Esophagus squamous epithelium (tissue), 5 donors: Measurements from ENCODE around the gene EN2. TPM values are rescaled to one million over a fixed set of nuclear protein-coding genes. Genes with fewer than 3 reads are reported as not detected.

Experiments
- DNase-seq: peaks from one replicate; lab custom pipeline; 2025; lab: John Stamatoyannopoulos, UW
- H3K27ac ChIP-seq, 4 donors: fragments of 200-600 bp; sonication (generic); one replicate each; pipeline ENCODE4 v1.5.1; 2016 to 2019; ENCODE audit warnings: mild to moderate bottlenecking in 1 of 4
- H3K27me3 ChIP-seq, 4 donors: fragments of 200-600 bp; sonication (generic); 1 replicate in 3 of 4; 2 replicates in 1 of 4; pipeline versions ENCODE4 v1.5.1 to v1.6.0; 2017 to 2021; ENCODE audit warnings: antibody characterized with exemption in 1 of 4
- H3K36me3 ChIP-seq, 3 donors: fragments of 200-600 bp; sonication (generic); one replicate each; pipeline ENCODE4 v1.5.1; 2016 to 2019
- H3K4me1 ChIP-seq, 3 donors: fragments of 200-600 bp; sonication (generic); one replicate each; pipeline ENCODE4 v1.5.1; 2017 to 2019
- H3K4me3 ChIP-seq, 4 donors: fragments of 200-600 bp; sonication (generic); 1 replicate in 3 of 4; 2 replicates in 1 of 4; pipeline ENCODE4 v1.5.1; 2016 to 2019; ENCODE audit warnings: mild to moderate bottlenecking in 2 of 4, moderate library complexity in 1 of 4
- H3K9me3 ChIP-seq, 3 donors: fragments of 200-600 bp; sonication (generic); one replicate each; pipeline ENCODE4 v1.5.1; 2016 to 2019
- POLR2A ChIP-seq, 4 donors: fragments of 450-650 bp; IDR thresholded peaks; one replicate each; pipeline ENCODE4 v1.6.1; 2017; ENCODE audit warnings: antibody characterized with exemption in 4 of 4, mild to moderate bottlenecking in 4 of 4, moderate library complexity in 3 of 4
- whole genome bisulfite sequencing, 2 donors: methylation state at CpG; one replicate each; pipeline ENCODE4 v1.1.5; 2018; 5-methylcytosine and 5-hydroxymethylcytosine counted together
- intact Hi-C: fragments of 100-400 bp; cut with DNase I; formaldehyde crosslinking; loops from one replicate; pipeline ENCODE4 v1.15.0; 2022
- total RNA-seq, 4 donors: library from RNA; depleted of rRNA; stranded (reverse); fragments of >200 nt; gene quantifications; one replicate each; pipeline ENCODE4 v1.1.0, GENCODE V29; 2016
- TF ChIP-seq, protein P1 (sequence below), 6 experiments: fragments of 450-650 bp in 4 of 6; fragments of 200-600 bp in 2 of 6; sonication (generic) in 2 of 6; IDR thresholded peaks; one replicate each; pipeline ENCODE4 v1.5.1; 2016 to 2019; ENCODE audit warnings: antibody characterized with exemption in 6 of 6, mild to moderate bottlenecking in 4 of 6, moderate library complexity in 4 of 6
- donor health status: DM: yes; HTN: yes; CAD: no.

Gene EN2
- total RNA-seq, 4 donors from 2014 or later, result under 0.01 TPM; not detected in 3

- DNase-seq, result no peak
- WGBS, 2 donors, result 81 to 82% methylated on average over 11 of the region's 18 CpGs
- Histone ChIP-seq H3K27ac (no peak overlapping the region), H3K27me3 (peaks cover 0 to 97% (median 0%) of the 10 kb centered on the region in 4 donors), H3K4me3 (no peak overlapping the region), H3K9me3 (no peaks in the 10 kb centered on the region), H3K36me3 (no peaks in the 10 kb centered on the region), H3K4me1 (peaks cover 8 to 31% (median 19%) of the 10 kb centered on the region in 3 donors)
- TF ChIP-seq, protein P1, sequence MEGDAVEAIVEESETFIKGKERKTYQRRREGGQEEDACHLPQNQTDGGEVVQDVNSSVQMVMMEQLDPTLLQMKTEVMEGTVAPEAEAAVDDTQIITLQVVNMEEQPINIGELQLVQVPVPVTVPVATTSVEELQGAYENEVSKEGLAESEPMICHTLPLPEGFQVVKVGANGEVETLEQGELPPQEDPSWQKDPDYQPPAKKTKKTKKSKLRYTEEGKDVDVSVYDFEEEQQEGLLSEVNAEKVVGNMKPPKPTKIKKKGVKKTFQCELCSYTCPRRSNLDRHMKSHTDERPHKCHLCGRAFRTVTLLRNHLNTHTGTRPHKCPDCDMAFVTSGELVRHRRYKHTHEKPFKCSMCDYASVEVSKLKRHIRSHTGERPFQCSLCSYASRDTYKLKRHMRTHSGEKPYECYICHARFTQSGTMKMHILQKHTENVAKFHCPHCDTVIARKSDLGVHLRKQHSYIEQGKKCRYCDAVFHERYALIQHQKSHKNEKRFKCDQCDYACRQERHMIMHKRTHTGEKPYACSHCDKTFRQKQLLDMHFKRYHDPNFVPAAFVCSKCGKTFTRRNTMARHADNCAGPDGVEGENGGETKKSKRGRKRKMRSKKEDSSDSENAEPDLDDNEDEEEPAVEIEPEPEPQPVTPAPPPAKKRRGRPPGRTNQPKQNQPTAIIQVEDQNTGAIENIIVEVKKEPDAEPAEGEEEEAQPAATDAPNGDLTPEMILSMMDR (IDR thresholded peaks at IDR 0.05), result no peak
- intact Hi-C loops, result no loop called here
Observed at GRCh38 chr7:155486783-155487508, 29.0 kb downstream of the EN2 start.

DNA sequence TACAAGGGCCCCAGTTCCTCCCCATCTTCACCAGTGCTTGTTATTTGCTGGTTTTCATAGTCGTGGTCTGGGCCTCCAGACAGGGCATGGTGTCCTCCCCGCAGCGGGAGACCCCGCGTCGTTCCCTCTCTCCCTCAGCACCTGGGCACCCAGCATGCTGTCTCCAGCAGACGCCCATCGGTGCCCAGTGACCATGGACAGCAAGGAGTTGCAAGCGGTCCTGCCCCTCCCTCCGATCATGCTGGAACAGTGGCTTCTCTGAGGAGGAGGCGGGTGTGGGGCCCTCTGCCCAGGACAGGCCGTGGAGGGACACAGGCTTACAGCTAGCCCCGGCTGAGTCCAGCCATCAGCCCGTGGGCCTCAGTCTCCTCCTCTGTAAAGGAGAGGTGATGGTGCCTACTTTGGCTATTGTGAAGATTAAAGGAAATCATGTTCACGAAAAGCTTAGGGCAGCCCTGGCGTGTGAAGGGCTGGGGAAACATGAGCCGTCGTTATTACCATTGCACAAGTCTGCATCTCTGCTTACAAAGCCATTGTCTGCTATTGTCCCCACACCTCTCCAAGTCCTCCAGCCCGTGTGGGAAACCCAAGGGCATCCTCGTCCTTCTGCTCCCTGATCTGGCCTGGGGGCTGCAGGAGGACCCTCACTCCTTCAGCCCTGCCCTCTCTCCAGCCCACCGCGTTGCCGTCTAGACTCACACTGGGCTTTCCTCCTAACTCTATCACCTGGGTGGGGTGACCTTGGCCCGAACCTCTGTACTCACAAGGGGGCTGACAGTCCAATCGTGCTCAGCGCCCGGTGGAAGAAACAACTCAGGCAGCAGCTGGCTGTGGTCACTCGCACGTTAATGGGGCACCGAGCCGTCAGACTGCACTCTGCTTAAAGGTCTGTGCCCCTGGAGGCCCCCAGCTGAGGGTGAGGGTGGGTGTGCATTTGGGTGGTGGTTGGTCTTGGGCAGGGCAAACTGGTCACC, 29.9 kb downstream of the EN2 start:
- intact Hi-C loops, result no loop called here
- H3K27me3 ChIP-seq, result peaks cover 0 to 97% (median 0%) of the 10 kb centered on the region in 4 donors
- TF ChIP-seq, protein P1 (IDR thresholded peaks at IDR 0.05), result no peak
- TF ChIP-seq POLR2A (IDR thresholded peaks at IDR 0.05), result no peak
- whole genome bisulfite sequencing, 2 donors, result 85 to 89% methylated on average over 19 to 20 of the region's 31 CpGs
- H3K4me3 ChIP-seq, result no peak overlapping the region
- DNase-seq, result no peak
- H3K36me3 ChIP-seq, result no peaks in the 10 kb centered on the region
- no peaks in the 10 kb centered on the region for H3K9me3 ChIP-seq
- no peak overlapping the region for H3K27ac ChIP-seq
- peaks cover 8 to 31% (median 19%) of the 10 kb centered on the region in 3 donors for H3K4me1 ChIP-seq

DNA sequence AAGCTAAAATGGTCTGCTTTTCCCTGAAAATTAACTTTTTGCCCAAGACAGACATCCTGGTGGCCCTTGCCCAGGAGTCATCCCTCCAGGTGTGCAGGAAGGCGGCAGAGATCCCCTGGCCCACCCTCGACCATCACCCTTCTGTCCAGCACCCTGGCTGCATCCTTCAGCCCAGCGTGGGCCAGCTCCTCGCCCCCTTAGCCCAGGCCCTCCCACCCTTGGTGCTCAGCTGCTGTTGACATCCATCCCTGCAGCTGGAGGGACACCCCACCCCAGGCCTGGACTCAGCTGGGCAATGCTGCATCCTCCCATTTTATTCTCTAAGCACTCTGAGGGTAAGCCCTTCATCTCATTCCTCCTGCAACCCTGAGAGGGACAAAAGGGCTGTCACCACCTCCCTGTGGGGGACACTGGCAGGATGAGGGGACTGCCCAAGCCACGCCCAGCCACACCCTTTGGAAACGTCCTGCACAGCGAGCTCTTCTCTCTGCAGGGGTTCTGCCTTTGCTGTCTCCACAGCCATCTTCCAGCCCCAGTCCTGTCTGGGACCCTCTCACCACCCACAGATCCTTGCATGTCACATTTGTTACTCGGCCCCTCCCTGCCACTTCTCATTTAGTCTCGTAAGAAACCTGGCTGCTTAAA, 30.7 kb downstream of the EN2 start:
- no peak for DNase-seq
- H3K4me1 ChIP-seq, result peaks cover 8 to 25% (median 14%) of the 10 kb centered on the region in 3 donors
- WGBS, 2 donors, result 40 to 46% methylated on average over 6 to 7 of the region's 9 CpGs
- no peaks in the 10 kb centered on the region for H3K9me3 ChIP-seq
- H3K27me3 ChIP-seq, result peaks cover 0 to 97% (median 0%) of the 10 kb centered on the region in 4 donors
- intact Hi-C loops, result no loop called here
- no peaks in the 10 kb centered on the region for H3K36me3 ChIP-seq
- TF ChIP-seq, protein P1 (IDR thresholded peaks at IDR 0.05), result no peak
- no peak for TF ChIP-seq POLR2A (IDR thresholded peaks at IDR 0.05)
- no peak overlapping the region for H3K27ac ChIP-seq
- no peak overlapping the region for H3K4me3 ChIP-seq

DNA sequence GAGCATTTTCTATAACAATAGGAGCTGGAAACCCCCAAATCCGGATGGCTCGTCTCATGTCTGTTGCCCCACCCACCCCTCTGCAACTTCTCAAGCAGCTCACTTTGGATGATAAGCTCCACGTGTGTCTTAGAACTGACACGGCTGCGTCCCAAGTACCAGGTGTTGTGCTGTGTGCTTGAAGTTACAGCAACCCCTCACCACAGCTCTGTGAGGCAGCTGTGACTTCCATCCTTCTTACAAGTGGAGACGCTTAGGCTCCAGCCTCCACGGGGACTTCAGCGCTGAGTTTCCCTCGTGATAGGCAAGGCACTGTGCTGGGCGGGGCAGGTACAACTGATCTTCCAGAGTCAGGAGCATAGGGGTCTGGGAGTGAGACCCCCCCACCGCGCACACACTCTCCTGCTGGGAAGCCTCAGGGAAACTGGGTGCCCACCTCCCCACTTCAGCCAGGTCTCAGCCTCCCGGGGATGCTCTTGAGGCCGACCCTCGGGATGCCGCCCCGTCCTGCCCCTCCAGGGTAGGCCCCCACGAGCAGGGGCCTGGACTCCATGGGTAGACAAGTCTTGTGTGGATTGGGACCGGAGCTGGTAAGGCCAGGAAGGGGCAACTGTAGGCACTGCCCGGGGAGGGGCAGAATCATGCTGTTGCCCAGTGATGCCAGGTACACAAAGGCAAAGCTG, 31.4 kb downstream of the EN2 start:
- intact Hi-C loops, result no loop called here
- Histone ChIP-seq H3K9me3 (no peaks in the 10 kb centered on the region), H3K4me1 (peaks cover 8 to 18% (median 12%) of the 10 kb centered on the region in 3 donors), H3K27ac (no peak overlapping the region), H3K36me3 (no peaks in the 10 kb centered on the region), H3K27me3 (peaks cover 0 to 97% (median 0%) of the 10 kb centered on the region in 4 donors), H3K4me3 (no peak overlapping the region)
- TF ChIP-seq, protein P1 (IDR thresholded peaks at IDR 0.05), result no peak
- no peak for TF ChIP-seq POLR2A (IDR thresholded peaks at IDR 0.05)
- 34 to 47% methylated on average over 5 to 6 of the region's 20 CpGs for WGBS, 2 donors
- DNase-seq, result no peak
